H1 (cell line): ENCODE results near the gene TPM1. TPM values are rescaled to one million over a fixed set of nuclear protein-coding genes. Genes with fewer than 3 reads are reported as not detected.

Source experiments
- CTCF ChIP-seq, 3 experiments: IDR thresholded peaks; 1 replicate in 2 of 3; 2 replicates in 1 of 3; pipeline versions ENCODE4 v1.5.1 to v1.6.1; 2011; ENCODE audit warnings: low read length in 3 of 3, mild to moderate bottlenecking in 3 of 3, inconsistent platforms in 2 of 3, low read depth in 1 of 3, moderate library complexity in 1 of 3; ENCODE audit not compliant: insufficient read depth in 1 of 3; ENCODE audit errors: control extremely low read depth in 1 of 3
- JUND ChIP-seq: IDR thresholded peaks from 2 replicates; pipeline ENCODE4 v1.6.1; 2011; ENCODE audit warnings: mild to moderate bottlenecking, improper control_type of control experiment, low read length
- NANOG ChIP-seq: IDR thresholded peaks from 2 replicates; pipeline ENCODE4 v1.6.1; 2011; ENCODE audit warnings: low read length, low read depth, mild to moderate bottlenecking, inconsistent platforms; ENCODE audit not compliant: insufficient read depth, poor library complexity, severe bottlenecking
- SRF ChIP-seq: IDR thresholded peaks from 2 replicates; pipeline ENCODE4 v1.6.1; 2011; ENCODE audit warnings: mild to moderate bottlenecking, low read depth, low read length, moderate library complexity
- SUZ12 ChIP-seq: fragments of 200-600 bp; sonication (generic); IDR thresholded peaks from 2 replicates; pipeline ENCODE4 v1.6.1; 2012; ENCODE audit warnings: mild to moderate bottlenecking, inconsistent platforms, low read length, moderate library complexity, mixed read lengths
- polyA plus RNA-seq, 7 experiments: library from polyadenylated mRNA; depleted of rRNA in 3 of 7; stranded (reverse) in 5 of 7; unstranded in 2 of 7; fragments of >200 nt in 5 of 7; fragments of 200-250 nt in 2 of 7; gene quantifications; 1 replicate in 5 of 7; 2 replicates in 1 of 7; 4 replicates in 1 of 7; pipeline versions ENCODE4 v1.2.1 to v1.2.3, GENCODE V29; 2011 to 2013; ENCODE audit warnings: missing spikeins in 2 of 7, mixed read lengths in 2 of 7
- total RNA-seq: library from RNA; stranded (reverse); fragmentation: NEBNext Ultra II Directional; extraction: Animal tissue kit (Norgen Biotek cat#: 25700); gene quantifications from 2 replicates; pipeline ENCODE4 v1.2.1, GENCODE V29; 2021

TPM1 gene
- total and polyA plus RNA-seq, 2 of the 8 experiments (the other 6 are each of a cell fraction or from before 2014, with no cell fraction given) = 258 to 579 TPM

- TF ChIP-seq SUZ12 (no peak), JUND (no peak), SRF (no peak), CTCF (IDR thresholded peaks at IDR 0.05; ENCODE audit: control extremely low read depth in 1 of 3, insufficient read depth in 1 of 3, low read depth in 1 of 3, low read length in 3 of 3) (no peak), NANOG (no peak)
- TF ChIP-seq, all 59 proteins: peak for 0
Measured at GRCh38 chr15:63012444-63012843, 30.1 kb upstream of the TPM1 start (continued).
